ENCODE results near the gene DUSP9.

GRCh38 chrX:153620576-153620975 is 26.4 kb upstream of the DUSP9 start:
- TF ChIP-seq CTCF (IDR thresholded peaks at IDR 0.05) (no peak), EZH2phosphoT487 (IDR thresholded peaks at IDR 0.05) (no peak)
